ENCODE measurements around the gene PLEKHJ1. TPM values are rescaled to one million over a fixed set of nuclear protein-coding genes. Genes with fewer than 3 reads are reported as not detected.
"Not testable (repeated sequence)": the region's sequence is repeated elsewhere in the genome, so short reads cannot be mapped to it uniquely, and the experiment has no call there.

Gene PLEKHJ1
- total RNA-seq, 2 experiments from 2014 or later = 58.3 to 60.4 TPM

GRCh38 chr19:2201473-2202148 is 34.5 kb downstream of the PLEKHJ1 start:
- Mint-ChIP-seq H3K27ac (no peak overlapping the region), H3K9me3 (no peaks in the 10 kb centered on the region), H3K27me3 (no peaks in the 10 kb centered on the region), H3K4me1 (no peaks in the 10 kb centered on the region), H3K4me3 (no peak overlapping the region), H3K36me3 (ENCODE audit: low read depth) (peaks cover 20% of the 10 kb centered on the region)
- ChIA-PET CTCF (no interaction called here), POLR2A (interaction anchor here (1.3 kb wide), 1 partner anchor 14 kb away, joined by 3 read pairs; no protein-coding TSS in a partner anchor)
- DNase-seq = no peak

GRCh38 chr19:2200624-2201294 is 35.4 kb downstream of the PLEKHJ1 start:
- H3K27me3 Mint-ChIP-seq, H3K4me1 Mint-ChIP-seq, H3K4me3 Mint-ChIP-seq, H3K9me3 Mint-ChIP-seq, DNase-seq, CTCF ChIA-PET, POLR2A ChIA-PET, H3K27ac Mint-ChIP-seq: not testable (repeated sequence)
- H3K36me3 Mint-ChIP-seq (ENCODE audit: low read depth) = peaks cover 21% of the 10 kb centered on the region

- no peaks in the 10 kb centered on the region for H3K27me3 Mint-ChIP-seq
- peaks cover 18% of the 10 kb centered on the region for H3K36me3 Mint-ChIP-seq (ENCODE audit: low read depth)
- POLR2A ChIA-PET = no interaction called here
- H3K9me3 Mint-ChIP-seq = no peaks in the 10 kb centered on the region
- no peak overlapping the region for H3K27ac Mint-ChIP-seq
- CTCF ChIA-PET = no interaction called here
- no peaks in the 10 kb centered on the region for H3K4me1 Mint-ChIP-seq
- DNase-seq = no peak
- H3K4me3 Mint-ChIP-seq = no peak overlapping the region
Observed at GRCh38 chr19:2199861-2200623, 36.1 kb downstream of the PLEKHJ1 start.

GRCh38 chr19:2199215-2199614 is 36.9 kb downstream of the PLEKHJ1 start:
- Mint-ChIP-seq H3K9me3 (no peaks in the 10 kb centered on the region), H3K27me3 (no peaks in the 10 kb centered on the region), H3K36me3 (ENCODE audit: low read depth) (peaks cover 15% of the 10 kb centered on the region), H3K27ac (no peak overlapping the region), H3K4me3 (no peak overlapping the region), H3K4me1 (no peaks in the 10 kb centered on the region)
- no peak for DNase-seq
- POLR2A ChIA-PET = interaction anchor here (0.5 kb wide), 1 partner anchor 303 kb away, joined by 3 read pairs; no protein-coding TSS in a partner anchor
- CTCF ChIA-PET = no interaction called here

- Mint-ChIP-seq H3K27me3 (no peaks in the 10 kb centered on the region), H3K9me3 (no peaks in the 10 kb centered on the region), H3K27ac (no peak overlapping the region), H3K4me3 (no peak overlapping the region), H3K4me1 (no peaks in the 10 kb centered on the region), H3K36me3 (ENCODE audit: low read depth) (peaks cover 14% of the 10 kb centered on the region)
- no peak for DNase-seq
- ChIA-PET POLR2A (no interaction called here), CTCF (no interaction called here)
Observed at GRCh38 chr19:2198317-2198716, 37.8 kb downstream of the PLEKHJ1 start.

- no peaks in the 10 kb centered on the region for H3K27me3 Mint-ChIP-seq
- H3K9me3 Mint-ChIP-seq = no peaks in the 10 kb centered on the region
- no peak overlapping the region for H3K4me3 Mint-ChIP-seq
- ChIA-PET POLR2A (no interaction called here), CTCF (no interaction called here)
- no peak overlapping the region for H3K27ac Mint-ChIP-seq
- H3K4me1 Mint-ChIP-seq = no peaks in the 10 kb centered on the region
- H3K36me3 Mint-ChIP-seq (ENCODE audit: low read depth) = peaks cover 20% of the 10 kb centered on the region
- DNase-seq = no peak
Observed at GRCh38 chr19:2197270-2197669, 38.9 kb downstream of the PLEKHJ1 start.

GRCh38 chr19:2195914-2196313 is 40.2 kb downstream of the PLEKHJ1 start:
- CTCF ChIA-PET = no interaction called here
- DNase-seq = no peak
- H3K4me3 Mint-ChIP-seq = no peak overlapping the region
- POLR2A ChIA-PET = no interaction called here
- no peak overlapping the region for H3K27ac Mint-ChIP-seq
- no peaks in the 10 kb centered on the region for H3K27me3 Mint-ChIP-seq
- H3K9me3 Mint-ChIP-seq = no peaks in the 10 kb centered on the region
- H3K4me1 Mint-ChIP-seq = peaks cover 7% of the 10 kb centered on the region
- peaks cover 25% of the 10 kb centered on the region for H3K36me3 Mint-ChIP-seq (ENCODE audit: low read depth)

GRCh38 chr19:2195361-2195760 is 40.8 kb downstream of the PLEKHJ1 start:
- H3K4me1 Mint-ChIP-seq = peaks cover 8% of the 10 kb centered on the region
- peaks cover 30% of the 10 kb centered on the region for H3K36me3 Mint-ChIP-seq (ENCODE audit: low read depth)
- DNase-seq = no peak
- no peaks in the 10 kb centered on the region for H3K27me3 Mint-ChIP-seq
- H3K4me3 Mint-ChIP-seq = no peak overlapping the region
- CTCF ChIA-PET = no interaction called here
- POLR2A ChIA-PET = no interaction called here
- H3K27ac Mint-ChIP-seq = no peak overlapping the region
- H3K9me3 Mint-ChIP-seq = no peaks in the 10 kb centered on the region

GRCh38 chr19:2194513-2195078 is 41.5 kb downstream of the PLEKHJ1 start:
- no peaks in the 10 kb centered on the region for H3K9me3 Mint-ChIP-seq
- H3K4me1 Mint-ChIP-seq = peaks cover 8% of the 10 kb centered on the region
- ChIA-PET CTCF (no interaction called here), POLR2A (no interaction called here)
- no peak for DNase-seq
- no peak overlapping the region for H3K27ac Mint-ChIP-seq
- H3K4me3 Mint-ChIP-seq = no peak overlapping the region
- H3K36me3 Mint-ChIP-seq (ENCODE audit: low read depth) = peaks cover 32% of the 10 kb centered on the region
- H3K27me3 Mint-ChIP-seq = no peaks in the 10 kb centered on the region

- DNase-seq = no peak
- CTCF ChIA-PET = no interaction called here
- no peak overlapping the region for H3K27ac Mint-ChIP-seq
- H3K36me3 Mint-ChIP-seq (ENCODE audit: low read depth) = peaks cover 35% of the 10 kb centered on the region
- no peaks in the 10 kb centered on the region for H3K9me3 Mint-ChIP-seq
- POLR2A ChIA-PET = no interaction called here
- H3K27me3 Mint-ChIP-seq = no peaks in the 10 kb centered on the region
- no peak overlapping the region for H3K4me3 Mint-ChIP-seq
- peaks cover 8% of the 10 kb centered on the region for H3K4me1 Mint-ChIP-seq
Observed at GRCh38 chr19:2193807-2194206, 42.3 kb downstream of the PLEKHJ1 start.

GRCh38 chr19:2192862-2193261 is 43.3 kb downstream of the PLEKHJ1 start:
- POLR2A ChIA-PET = no interaction called here
- Mint-ChIP-seq H3K27me3 (no peaks in the 10 kb centered on the region), H3K36me3 (ENCODE audit: low read depth) (peaks cover 35% of the 10 kb centered on the region), H3K4me1 (peaks cover 8% of the 10 kb centered on the region), H3K27ac (no peak overlapping the region), H3K9me3 (no peaks in the 10 kb centered on the region), H3K4me3 (no peak overlapping the region)
- DNase-seq = no peak
- CTCF ChIA-PET = no interaction called here

- H3K4me3 Mint-ChIP-seq = no peak overlapping the region
- no peak overlapping the region for H3K27ac Mint-ChIP-seq
- CTCF ChIA-PET = no interaction called here
- POLR2A ChIA-PET = no interaction called here
- no peak for DNase-seq
- no peaks in the 10 kb centered on the region for H3K27me3 Mint-ChIP-seq
- peaks cover 9% of the 10 kb centered on the region for H3K4me1 Mint-ChIP-seq
- H3K9me3 Mint-ChIP-seq = no peaks in the 10 kb centered on the region
- H3K36me3 Mint-ChIP-seq (ENCODE audit: low read depth) = peaks cover 32% of the 10 kb centered on the region
Observed at GRCh38 chr19:2191456-2192310, 44.4 kb downstream of the PLEKHJ1 start.

All from activated CD4-positive, alpha-beta memory T cell treated with anti-CD3 and anti-CD28 coated beads, Interleukin-2, amount 10 ng/mL, durations not matched to agents 7 days and 5 days (primary cell).